Left hindlimb (tissue), 1 donor: ENCODE results near the gene ETNK2.

Experiments
- DNase-seq: peaks from one replicate; pipeline ENCODE4 v3.0.0-alpha.2; 2018

The ETNK2 gene

GRCh38 chr1:204174958-204175357 lies 23.1 kb upstream of the ETNK2 start:
- no peak for DNase-seq

- DNase-seq: no peak
Measured at GRCh38 chr1:204172404-204173029, 20.7 kb upstream of the ETNK2 start.

GRCh38 chr1:204171751-204172178 lies 19.9 kb upstream of the ETNK2 start:
- DNase-seq: no peak

- no peak for DNase-seq
Measured at GRCh38 chr1:204170494-204171155, 18.8 kb upstream of the ETNK2 start.

GRCh38 chr1:204169858-204170257 lies 18.0 kb upstream of the ETNK2 start:
- DNase-seq: no peak

GRCh38 chr1:204167730-204168129 lies 15.9 kb upstream of the ETNK2 start:
- DNase-seq: no peak

- no peak for DNase-seq
Measured at GRCh38 chr1:204166219-204166618, 14.4 kb upstream of the ETNK2 start, which contains the start of gene REN. REN (minus strand) TSS chr1:204166337; CDS start chr1:204166293, 44 bp downstream.

- DNase-seq: peak; percentile 84
Measured at GRCh38 chr1:204162494-204163074, 10.7 kb upstream of the ETNK2 start.

- no peak for DNase-seq
Measured at GRCh38 chr1:204161609-204162493, 10.0 kb upstream of the ETNK2 start.

GRCh38 chr1:204157962-204158361 lies 6.1 kb upstream of the ETNK2 start:
- DNase-seq: no peak

- DNase-seq: no peak
Measured at GRCh38 chr1:204155881-204156280, 4.0 kb upstream of the ETNK2 start.

- DNase-seq: no peak
Measured at GRCh38 chr1:204154568-204155255, 2.9 kb upstream of the ETNK2 start.

- DNase-seq: no peak
Measured at GRCh38 chr1:204153667-204154066, 1.8 kb upstream of the ETNK2 start.

GRCh38 chr1:204152310-204153044 lies 633 bp upstream of the ETNK2 start:
- no peak for DNase-seq

GRCh38 chr1:204150702-204151551 lies 917 bp downstream of the ETNK2 start:
- DNase-seq: peak; percentile 51

GRCh38 chr1:204149635-204150565 lies 1.9 kb downstream of the ETNK2 start:
- DNase-seq: no peak

GRCh38 chr1:204149107-204149506 lies 2.7 kb downstream of the ETNK2 start:
- no peak for DNase-seq

GRCh38 chr1:204147406-204148383 lies 4.1 kb downstream of the ETNK2 start:
- no peak for DNase-seq
